Measurements from ENCODE around the gene C2CD4C. TPM values are rescaled to one million over a fixed set of nuclear protein-coding genes. Genes with fewer than 3 reads are reported as not detected.
"Not testable (repeated sequence)": the region's sequence is repeated elsewhere in the genome, so short reads cannot be mapped to it uniquely, and the experiment has no call there.

C2CD4C gene
- total RNA-seq, 1 experiment from 2014 or later = 0.12 TPM

GRCh38 chr19:430701-431100 is 21.8 kb upstream of the C2CD4C start:
- Mint-ChIP-seq H3K27me3 (ENCODE audit: unreplicated experiment) (no peaks in the 10 kb centered on the region), H3K4me3 (ENCODE audit: low read depth, unreplicated experiment) (no peak overlapping the region), H3K36me3 (ENCODE audit: insufficient read depth, unreplicated experiment) (peaks cover 9% of the 10 kb centered on the region), H3K4me1 (ENCODE audit: low read depth, unreplicated experiment) (no peaks in the 10 kb centered on the region), H3K9me3 (ENCODE audit: low read depth, unreplicated experiment) (peaks cover 7% of the 10 kb centered on the region), H3K27ac (ENCODE audit: unreplicated experiment) (no peak overlapping the region)
- no peak for TF ChIP-seq CTCF (IDR thresholded peaks at IDR 0.05; ENCODE audit: unreplicated experiment)
- no peak for DNase-seq
- intact Hi-C loops (cut with micrococcal nuclease; ENCODE audit: unreplicated experiment) = no loop called here
- CTCF ChIA-PET = no interaction called here
- BruUV-seq (replicated peaks) = no TSS peak

- intact Hi-C loops (cut with micrococcal nuclease; ENCODE audit: unreplicated experiment) = no loop called here
- H3K4me3 Mint-ChIP-seq (ENCODE audit: low read depth, unreplicated experiment) = no peak overlapping the region
- no peak overlapping the region for H3K27ac Mint-ChIP-seq (ENCODE audit: unreplicated experiment)
- no peak for TF ChIP-seq CTCF (IDR thresholded peaks at IDR 0.05; ENCODE audit: unreplicated experiment)
- peaks cover 5% of the 10 kb centered on the region for H3K36me3 Mint-ChIP-seq (ENCODE audit: insufficient read depth, unreplicated experiment)
- peaks cover 7% of the 10 kb centered on the region for H3K9me3 Mint-ChIP-seq (ENCODE audit: low read depth, unreplicated experiment)
- CTCF ChIA-PET = no interaction called here
- H3K4me1 Mint-ChIP-seq (ENCODE audit: low read depth, unreplicated experiment) = no peaks in the 10 kb centered on the region
- DNase-seq = no peak
- no peaks in the 10 kb centered on the region for H3K27me3 Mint-ChIP-seq (ENCODE audit: unreplicated experiment)
- no TSS peak for BruUV-seq (replicated peaks)
These were observed 19.2 kb upstream of the C2CD4C start for GRCh38 chr19:428149-428548.

- intact Hi-C loops (cut with micrococcal nuclease; ENCODE audit: unreplicated experiment); DNase-seq; CTCF ChIA-PET; H3K27ac Mint-ChIP-seq (ENCODE audit: unreplicated experiment); H3K4me1 Mint-ChIP-seq (ENCODE audit: low read depth, unreplicated experiment); H3K4me3 Mint-ChIP-seq (ENCODE audit: low read depth, unreplicated experiment); H3K36me3 Mint-ChIP-seq (ENCODE audit: insufficient read depth, unreplicated experiment); H3K27me3 Mint-ChIP-seq (ENCODE audit: unreplicated experiment); BruUV-seq (replicated peaks); H3K9me3 Mint-ChIP-seq (ENCODE audit: low read depth, unreplicated experiment): not testable (repeated sequence)
These were observed 18.7 kb upstream of the C2CD4C start for GRCh38 chr19:427675-428074.

GRCh38 chr19:426725-427445 is 17.9 kb upstream of the C2CD4C start:
- no TSS peak for BruUV-seq (replicated peaks)
- CTCF ChIA-PET = no interaction called here
- Mint-ChIP-seq H3K4me1 (ENCODE audit: low read depth, unreplicated experiment) (no peaks in the 10 kb centered on the region), H3K36me3 (ENCODE audit: insufficient read depth, unreplicated experiment) (peaks cover 5% of the 10 kb centered on the region), H3K4me3 (ENCODE audit: low read depth, unreplicated experiment) (no peak overlapping the region), H3K27ac (ENCODE audit: unreplicated experiment) (no peak overlapping the region), H3K27me3 (ENCODE audit: unreplicated experiment) (no peaks in the 10 kb centered on the region), H3K9me3 (ENCODE audit: low read depth, unreplicated experiment) (peaks cover 7% of the 10 kb centered on the region)
- no peak for TF ChIP-seq CTCF (IDR thresholded peaks at IDR 0.05; ENCODE audit: unreplicated experiment)
- DNase-seq = no peak
- intact Hi-C loops (cut with micrococcal nuclease; ENCODE audit: unreplicated experiment) = no loop called here

- no peak for TF ChIP-seq CTCF (IDR thresholded peaks at IDR 0.05; ENCODE audit: unreplicated experiment)
- intact Hi-C loops (cut with micrococcal nuclease; ENCODE audit: unreplicated experiment) = no loop called here
- CTCF ChIA-PET = no interaction called here
- Mint-ChIP-seq H3K4me3 (ENCODE audit: low read depth, unreplicated experiment) (no peak overlapping the region), H3K36me3 (ENCODE audit: insufficient read depth, unreplicated experiment) (no peaks in the 10 kb centered on the region), H3K27me3 (ENCODE audit: unreplicated experiment) (no peaks in the 10 kb centered on the region), H3K9me3 (ENCODE audit: low read depth, unreplicated experiment) (peaks cover 2% of the 10 kb centered on the region), H3K27ac (ENCODE audit: unreplicated experiment) (no peak overlapping the region), H3K4me1 (ENCODE audit: low read depth, unreplicated experiment) (no peaks in the 10 kb centered on the region)
- no TSS peak for BruUV-seq (replicated peaks)
- DNase-seq = no peak
These were observed 16.1 kb upstream of the C2CD4C start for GRCh38 chr19:425056-425455.

All from Calu3 (cell line).